ENCODE data around the gene ABL1.

ABL1 gene

DNA sequence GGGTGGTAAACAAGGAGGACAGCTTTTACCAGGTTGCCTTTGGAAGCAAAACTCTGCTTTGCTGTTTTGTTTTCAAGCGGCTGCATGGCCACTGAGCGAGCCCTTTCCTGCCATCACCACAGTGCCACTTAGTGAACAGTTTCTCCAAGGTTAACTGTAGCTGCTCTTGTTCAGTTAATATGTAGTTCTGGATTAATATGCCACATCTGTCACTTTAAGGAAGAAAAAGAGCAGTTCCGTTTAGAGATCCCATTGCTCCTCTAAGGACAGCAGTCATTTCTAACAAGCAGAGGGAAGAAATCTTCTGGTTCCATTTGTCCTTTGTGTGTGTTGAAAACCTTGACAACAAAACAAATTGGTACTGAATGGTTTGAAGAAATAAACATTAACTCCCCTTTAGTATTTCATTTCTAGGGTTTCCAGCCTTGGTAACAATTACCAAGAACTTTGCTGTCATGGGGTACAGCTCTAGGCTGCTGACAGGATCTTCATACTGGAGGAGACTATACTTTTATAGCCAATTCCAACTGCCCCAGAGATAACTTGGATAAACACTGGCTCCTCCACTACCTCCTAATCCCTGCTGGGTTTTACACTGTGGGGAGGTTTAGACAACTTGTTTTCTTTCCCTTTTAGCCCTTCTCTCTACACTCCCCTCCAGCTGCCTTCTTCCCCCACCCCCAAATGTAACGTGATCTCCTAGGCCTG is 10.3 kb upstream of the ABL1 start:
- no peak overlapping the region for H3K4me3 ChIP-seq (ENCODE audit: low read depth, low read length)
- DNase-seq (ENCODE audit: low read depth), result no peak
- TF ChIP-seq MYC (IDR thresholded peaks at IDR 0.05; ENCODE audit: low read depth, low read length) (no peak), MAX (IDR thresholded peaks at IDR 0.05; ENCODE audit: low read depth, low read length) (no peak), POLR2A (IDR thresholded peaks at IDR 0.05; ENCODE audit: extremely low read depth, insufficient read length) (no peak)
- TF ChIP-seq, protein P1, sequence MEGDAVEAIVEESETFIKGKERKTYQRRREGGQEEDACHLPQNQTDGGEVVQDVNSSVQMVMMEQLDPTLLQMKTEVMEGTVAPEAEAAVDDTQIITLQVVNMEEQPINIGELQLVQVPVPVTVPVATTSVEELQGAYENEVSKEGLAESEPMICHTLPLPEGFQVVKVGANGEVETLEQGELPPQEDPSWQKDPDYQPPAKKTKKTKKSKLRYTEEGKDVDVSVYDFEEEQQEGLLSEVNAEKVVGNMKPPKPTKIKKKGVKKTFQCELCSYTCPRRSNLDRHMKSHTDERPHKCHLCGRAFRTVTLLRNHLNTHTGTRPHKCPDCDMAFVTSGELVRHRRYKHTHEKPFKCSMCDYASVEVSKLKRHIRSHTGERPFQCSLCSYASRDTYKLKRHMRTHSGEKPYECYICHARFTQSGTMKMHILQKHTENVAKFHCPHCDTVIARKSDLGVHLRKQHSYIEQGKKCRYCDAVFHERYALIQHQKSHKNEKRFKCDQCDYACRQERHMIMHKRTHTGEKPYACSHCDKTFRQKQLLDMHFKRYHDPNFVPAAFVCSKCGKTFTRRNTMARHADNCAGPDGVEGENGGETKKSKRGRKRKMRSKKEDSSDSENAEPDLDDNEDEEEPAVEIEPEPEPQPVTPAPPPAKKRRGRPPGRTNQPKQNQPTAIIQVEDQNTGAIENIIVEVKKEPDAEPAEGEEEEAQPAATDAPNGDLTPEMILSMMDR (IDR thresholded peaks at IDR 0.05; ENCODE audit: low read depth, low read length), result no peak

- H3K4me3 ChIP-seq (ENCODE audit: low read depth, low read length), result no peak overlapping the region
- TF ChIP-seq MYC (IDR thresholded peaks at IDR 0.05; ENCODE audit: low read depth, low read length) (no peak), MAX (IDR thresholded peaks at IDR 0.05; ENCODE audit: low read depth, low read length) (no peak), POLR2A (IDR thresholded peaks at IDR 0.05; ENCODE audit: extremely low read depth, insufficient read length) (no peak)
- TF ChIP-seq, protein P1 (IDR thresholded peaks at IDR 0.05; ENCODE audit: low read depth, low read length), result no peak
- no peak for DNase-seq (ENCODE audit: low read depth)
Measured at GRCh38 chr9:130825351-130825651, 9.8 kb upstream of the ABL1 start.

DNA sequence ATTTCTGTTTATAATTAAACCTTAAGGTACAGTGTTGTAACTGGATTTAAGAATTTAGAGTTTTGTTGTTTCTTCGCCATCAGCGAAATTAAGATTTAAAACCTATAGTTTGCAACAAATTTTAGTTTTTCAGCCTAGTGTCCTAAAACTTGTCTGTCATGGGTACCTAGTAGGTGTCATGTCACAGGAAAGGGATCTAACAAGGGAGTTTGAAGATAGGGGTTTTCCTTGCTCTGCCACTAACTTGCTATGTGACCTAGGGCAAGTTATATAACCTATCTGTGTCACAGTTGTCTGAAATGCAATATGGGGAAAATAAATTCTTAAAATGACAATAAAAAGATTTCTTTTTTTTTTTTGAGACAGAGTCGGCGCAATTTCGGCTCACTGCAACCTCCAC is 9.2 kb upstream of the ABL1 start:
- no peak for DNase-seq (ENCODE audit: low read depth)
- no peak for TF ChIP-seq MAX (IDR thresholded peaks at IDR 0.05; ENCODE audit: low read depth, low read length)
- no peak for TF ChIP-seq MYC (IDR thresholded peaks at IDR 0.05; ENCODE audit: low read depth, low read length)
- TF ChIP-seq POLR2A (IDR thresholded peaks at IDR 0.05; ENCODE audit: extremely low read depth, insufficient read length), result no peak
- TF ChIP-seq, protein P1 (IDR thresholded peaks at IDR 0.05; ENCODE audit: low read depth, low read length), result no peak
- no peak overlapping the region for H3K4me3 ChIP-seq (ENCODE audit: low read depth, low read length)

- DNase-seq (ENCODE audit: low read depth), result no peak
- no peak for TF ChIP-seq MYC (IDR thresholded peaks at IDR 0.05; ENCODE audit: low read depth, low read length)
- no peak for TF ChIP-seq POLR2A (IDR thresholded peaks at IDR 0.05; ENCODE audit: extremely low read depth, insufficient read length)
- TF ChIP-seq, protein P1 (IDR thresholded peaks at IDR 0.05; ENCODE audit: low read depth, low read length), result no peak
- no peak for TF ChIP-seq MAX (IDR thresholded peaks at IDR 0.05; ENCODE audit: low read depth, low read length)
Measured at GRCh38 chr9:130829762-130830161, 5.3 kb upstream of the ABL1 start.

GRCh38 chr9:130830231-130830760 is 4.8 kb upstream of the ABL1 start:
- no peak overlapping the region for H3K4me3 ChIP-seq (ENCODE audit: low read depth, low read length)
- TF ChIP-seq MYC (IDR thresholded peaks at IDR 0.05; ENCODE audit: low read depth, low read length) (no peak), MAX (IDR thresholded peaks at IDR 0.05; ENCODE audit: low read depth, low read length) (no peak), POLR2A (IDR thresholded peaks at IDR 0.05; ENCODE audit: extremely low read depth, insufficient read length) (no peak)
- TF ChIP-seq, protein P1 (IDR thresholded peaks at IDR 0.05; ENCODE audit: low read depth, low read length), result no peak
- DNase-seq (ENCODE audit: low read depth), result no peak

More at GRCh38 chr9:130829762-130830161, 5.3 kb upstream of the ABL1 start:
- no peak overlapping the region for H3K4me3 ChIP-seq (ENCODE audit: low read depth, low read length)

Measured in NB4 (cell line).